NCI-H510A (cell line): ENCODE measurements around the gene RSAD1.

ENCODE experiments used
- DNase-seq: peaks from one replicate; lab custom pipeline; 2025; lab: John Stamatoyannopoulos, UW

RSAD1 gene

GRCh38 chr17:50519141-50519834, 40.6 kb downstream of the RSAD1 start:
- no peak for DNase-seq

GRCh38 chr17:50520483-50520882, 41.8 kb downstream of the RSAD1 start:
- DNase-seq: no peak

GRCh38 chr17:50521514-50521913, 42.9 kb downstream of the RSAD1 start:
- DNase-seq: no peak

- no peak for DNase-seq
Observed at GRCh38 chr17:50522766-50523165, 44.1 kb downstream of the RSAD1 start.

- no peak for DNase-seq
Observed at GRCh38 chr17:50523208-50523607, 44.5 kb downstream of the RSAD1 start.

- DNase-seq: no peak
Observed at GRCh38 chr17:50524838-50525237, 46.2 kb downstream of the RSAD1 start.

GRCh38 chr17:50527155-50527762, 48.6 kb downstream of the RSAD1 start:
- no peak for DNase-seq

- no peak for DNase-seq
Observed at GRCh38 chr17:50527949-50528474, 49.4 kb downstream of the RSAD1 start.

- DNase-seq: no peak
Observed at GRCh38 chr17:50529849-50530248, 51.2 kb downstream of the RSAD1 start.

GRCh38 chr17:50531428-50532025, 52.9 kb downstream of the RSAD1 start:
- peak; percentile 45 for DNase-seq

GRCh38 chr17:50532452-50533024, 53.9 kb downstream of the RSAD1 start, which contains the start of gene EPN3:
Gene EPN3, plus strand, starts transcription at chr17:50532735. Its CDS starts 3,822 bp downstream, at chr17:50536557.
- peak; percentile 65 for DNase-seq

GRCh38 chr17:50533185-50533584, 54.5 kb downstream of the RSAD1 start:
- DNase-seq: no peak

GRCh38 chr17:50533720-50534148, 55.1 kb downstream of the RSAD1 start:
- peak; percentile 63 for DNase-seq

- DNase-seq: peak; percentile 41
Observed at GRCh38 chr17:50534222-50534978, 55.7 kb downstream of the RSAD1 start.

GRCh38 chr17:50534979-50535326, 56.3 kb downstream of the RSAD1 start:
- DNase-seq: no peak

- DNase-seq: no peak
Observed at GRCh38 chr17:50535407-50535806, 56.7 kb downstream of the RSAD1 start.
